Measurements from ENCODE around the gene LHX1.

DNA sequence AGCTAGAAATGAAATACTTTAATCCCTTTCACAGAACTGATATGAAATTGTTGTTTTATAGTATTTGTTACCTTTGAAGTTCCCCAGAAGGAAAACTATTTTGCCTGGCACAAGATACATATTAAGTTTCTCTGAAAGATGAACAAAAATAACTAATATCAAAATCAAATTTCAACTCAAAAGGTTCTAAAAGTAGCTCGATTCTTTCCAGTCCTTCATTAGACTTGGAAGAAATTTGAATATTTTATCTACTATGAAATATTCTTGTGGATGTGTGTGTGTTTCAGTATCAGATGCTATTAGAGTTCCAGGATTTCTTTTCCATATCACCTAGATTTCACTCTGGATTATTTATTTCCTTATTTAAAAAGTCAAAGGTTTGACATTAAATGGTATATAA lies 7.9 kb downstream of the LHX1 start:
- TF ChIP-seq, protein P1, sequence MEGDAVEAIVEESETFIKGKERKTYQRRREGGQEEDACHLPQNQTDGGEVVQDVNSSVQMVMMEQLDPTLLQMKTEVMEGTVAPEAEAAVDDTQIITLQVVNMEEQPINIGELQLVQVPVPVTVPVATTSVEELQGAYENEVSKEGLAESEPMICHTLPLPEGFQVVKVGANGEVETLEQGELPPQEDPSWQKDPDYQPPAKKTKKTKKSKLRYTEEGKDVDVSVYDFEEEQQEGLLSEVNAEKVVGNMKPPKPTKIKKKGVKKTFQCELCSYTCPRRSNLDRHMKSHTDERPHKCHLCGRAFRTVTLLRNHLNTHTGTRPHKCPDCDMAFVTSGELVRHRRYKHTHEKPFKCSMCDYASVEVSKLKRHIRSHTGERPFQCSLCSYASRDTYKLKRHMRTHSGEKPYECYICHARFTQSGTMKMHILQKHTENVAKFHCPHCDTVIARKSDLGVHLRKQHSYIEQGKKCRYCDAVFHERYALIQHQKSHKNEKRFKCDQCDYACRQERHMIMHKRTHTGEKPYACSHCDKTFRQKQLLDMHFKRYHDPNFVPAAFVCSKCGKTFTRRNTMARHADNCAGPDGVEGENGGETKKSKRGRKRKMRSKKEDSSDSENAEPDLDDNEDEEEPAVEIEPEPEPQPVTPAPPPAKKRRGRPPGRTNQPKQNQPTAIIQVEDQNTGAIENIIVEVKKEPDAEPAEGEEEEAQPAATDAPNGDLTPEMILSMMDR (IDR thresholded peaks at IDR 0.05): no peak
- no peak for TF ChIP-seq POLR2A (IDR thresholded peaks at IDR 0.05)
- no peak for TF ChIP-seq POLR2AphosphoS5 (IDR thresholded peaks at IDR 0.05)
